Activated CD4-positive, alpha-beta memory T cell treated with anti-CD3 and anti-CD28 coated beads, Interleukin-2, amount 10 ng/mL, durations not matched to agents 7 days and 5 days (primary cell): ENCODE data around the gene LRRC4C. TPM values are rescaled to one million over a fixed set of nuclear protein-coding genes. Genes with fewer than 3 reads are reported as not detected.

ENCODE experiments used
- CTCF ChIA-PET: fragments of 350-600 bp; sonication (Branson Sonifier 250); formaldehyde crosslinking; loops from one replicate; lab custom pipeline; 2021; ENCODE audit warnings: antibody characterized with exemption, inconsistent platforms; lab: Charles Lee
- POLR2A ChIA-PET: fragments of 350-600 bp; sonication (Branson Sonifier 250); formaldehyde crosslinking; loops from one replicate; lab custom pipeline; 2021; ENCODE audit warnings: antibody characterized with exemption; lab: Charles Lee
- DNase-seq: peaks from one replicate; pipeline ENCODE4 v3.0.0-alpha.2; 2020
- H3K27ac Mint-ChIP-seq: one replicate; pipeline ENCODE4 v1.8.0; 2021; ENCODE audit warnings: mild to moderate bottlenecking, mixed read lengths
- H3K27me3 Mint-ChIP-seq: one replicate; pipeline ENCODE4 v1.8.0; 2021; ENCODE audit warnings: mixed read lengths
- H3K36me3 Mint-ChIP-seq: one replicate; pipeline ENCODE4 v1.8.0; 2021; ENCODE audit warnings: low read depth, mixed read lengths
- H3K4me1 Mint-ChIP-seq: one replicate; pipeline ENCODE4 v1.8.0; 2021; ENCODE audit warnings: mixed read lengths
- H3K4me3 Mint-ChIP-seq: one replicate; pipeline ENCODE4 v1.8.0; 2021; ENCODE audit warnings: mild to moderate bottlenecking, mixed read lengths
- H3K9me3 Mint-ChIP-seq: one replicate; pipeline ENCODE4 v1.8.0; 2021; ENCODE audit warnings: mixed read lengths
- total RNA-seq, 2 experiments: library from RNA; stranded (reverse); gene quantifications; one replicate each; pipeline ENCODE4 v1.2.3, GENCODE V29; 2021

Gene LRRC4C
- total RNA-seq, 2 experiments from 2014 or later = not detected

GRCh38 chr11:41346042-41346441 is 113.4 kb downstream of the LRRC4C start:
- POLR2A ChIA-PET = no interaction called here

GRCh38 chr11:41334007-41334933 is 125.2 kb downstream of the LRRC4C start:
- Mint-ChIP-seq H3K4me1 (no peaks in the 10 kb centered on the region), H3K36me3 (no peaks in the 10 kb centered on the region), H3K9me3 (peaks cover 8% of the 10 kb centered on the region), H3K27ac (no peak overlapping the region), H3K4me3 (no peak overlapping the region), H3K27me3 (no peaks in the 10 kb centered on the region)
- CTCF ChIA-PET = no interaction called here
- no peak for DNase-seq
- POLR2A ChIA-PET = no interaction called here

More at GRCh38 chr11:41346042-41346441, 113.4 kb downstream of the LRRC4C start:
- Mint-ChIP-seq H3K9me3 (peaks cover 15% of the 10 kb centered on the region), H3K27me3 (no peaks in the 10 kb centered on the region), H3K36me3 (no peaks in the 10 kb centered on the region), H3K27ac (no peak overlapping the region), H3K4me1 (no peaks in the 10 kb centered on the region), H3K4me3 (no peak overlapping the region)
- CTCF ChIA-PET = no interaction called here
- no peak for DNase-seq

GRCh38 chr11:41333357-41333756 is 126.1 kb downstream of the LRRC4C start:
- POLR2A ChIA-PET = no interaction called here
- Mint-ChIP-seq H3K36me3 (no peaks in the 10 kb centered on the region), H3K9me3 (peaks cover 10% of the 10 kb centered on the region), H3K27ac (no peak overlapping the region), H3K4me3 (no peak overlapping the region), H3K4me1 (no peaks in the 10 kb centered on the region), H3K27me3 (no peaks in the 10 kb centered on the region)
- CTCF ChIA-PET = no interaction called here
- no peak for DNase-seq

GRCh38 chr11:41328324-41328723 is 131.1 kb downstream of the LRRC4C start:
- CTCF ChIA-PET = no interaction called here

GRCh38 chr11:41323446-41323845 is 136.0 kb downstream of the LRRC4C start:
- no peaks in the 10 kb centered on the region for H3K4me1 Mint-ChIP-seq
- no peaks in the 10 kb centered on the region for H3K27me3 Mint-ChIP-seq
- no peaks in the 10 kb centered on the region for H3K36me3 Mint-ChIP-seq
- ChIA-PET CTCF (no interaction called here), POLR2A (no interaction called here)
- DNase-seq = no peak
- H3K9me3 Mint-ChIP-seq = peaks cover 18% of the 10 kb centered on the region
- H3K4me3 Mint-ChIP-seq = no peak overlapping the region
- H3K27ac Mint-ChIP-seq = no peak overlapping the region

More at GRCh38 chr11:41328324-41328723, 131.1 kb downstream of the LRRC4C start:
- Mint-ChIP-seq H3K36me3 (no peaks in the 10 kb centered on the region), H3K27me3 (no peaks in the 10 kb centered on the region), H3K27ac (no peak overlapping the region), H3K9me3 (peaks cover 17% of the 10 kb centered on the region), H3K4me3 (no peak overlapping the region), H3K4me1 (no peaks in the 10 kb centered on the region)
- POLR2A ChIA-PET = no interaction called here
- DNase-seq = no peak

- no peak overlapping the region for H3K4me3 Mint-ChIP-seq
- ChIA-PET CTCF (no interaction called here), POLR2A (no interaction called here)
- peaks cover 8% of the 10 kb centered on the region for H3K9me3 Mint-ChIP-seq
- no peak overlapping the region for H3K27ac Mint-ChIP-seq
- DNase-seq = no peak
- no peaks in the 10 kb centered on the region for H3K36me3 Mint-ChIP-seq
- H3K4me1 Mint-ChIP-seq = no peaks in the 10 kb centered on the region
- no peaks in the 10 kb centered on the region for H3K27me3 Mint-ChIP-seq
Observed at GRCh38 chr11:41320653-41321052, 138.8 kb downstream of the LRRC4C start.

GRCh38 chr11:41320238-41320637 is 139.2 kb downstream of the LRRC4C start:
- Mint-ChIP-seq H3K4me1 (no peaks in the 10 kb centered on the region), H3K36me3 (no peaks in the 10 kb centered on the region), H3K4me3 (no peak overlapping the region), H3K27me3 (no peaks in the 10 kb centered on the region), H3K27ac (no peak overlapping the region), H3K9me3 (peaks cover 6% of the 10 kb centered on the region)
- POLR2A ChIA-PET = no interaction called here
- CTCF ChIA-PET = no interaction called here
- no peak for DNase-seq

- Mint-ChIP-seq H3K4me3 (no peak overlapping the region), H3K36me3 (no peaks in the 10 kb centered on the region)
- POLR2A ChIA-PET = no interaction called here
Observed at GRCh38 chr11:41319434-41319833, 140.0 kb downstream of the LRRC4C start.

GRCh38 chr11:41316751-41317150 is 142.7 kb downstream of the LRRC4C start:
- H3K4me3 Mint-ChIP-seq = no peak overlapping the region
- DNase-seq = no peak
- H3K4me1 Mint-ChIP-seq = no peaks in the 10 kb centered on the region
- ChIA-PET CTCF (no interaction called here), POLR2A (no interaction called here)
- H3K27ac Mint-ChIP-seq = no peak overlapping the region
- peaks cover 7% of the 10 kb centered on the region for H3K9me3 Mint-ChIP-seq
- no peaks in the 10 kb centered on the region for H3K27me3 Mint-ChIP-seq
- H3K36me3 Mint-ChIP-seq = no peaks in the 10 kb centered on the region

More at GRCh38 chr11:41319434-41319833, 140.0 kb downstream of the LRRC4C start:
- Mint-ChIP-seq H3K4me1 (no peaks in the 10 kb centered on the region), H3K9me3 (peaks cover 7% of the 10 kb centered on the region), H3K27me3 (no peaks in the 10 kb centered on the region), H3K27ac (no peak overlapping the region)
- DNase-seq = no peak
- CTCF ChIA-PET = no interaction called here

GRCh38 chr11:41313226-41313625 is 146.2 kb downstream of the LRRC4C start:
- H3K9me3 Mint-ChIP-seq = peaks cover 3% of the 10 kb centered on the region
- H3K4me3 Mint-ChIP-seq = no peak overlapping the region
- POLR2A ChIA-PET = no interaction called here
- H3K27me3 Mint-ChIP-seq = no peaks in the 10 kb centered on the region
- H3K4me1 Mint-ChIP-seq = no peaks in the 10 kb centered on the region
- no peak overlapping the region for H3K27ac Mint-ChIP-seq
- DNase-seq = no peak
- H3K36me3 Mint-ChIP-seq = no peaks in the 10 kb centered on the region
- CTCF ChIA-PET = no interaction called here

GRCh38 chr11:41309716-41310115 is 149.7 kb downstream of the LRRC4C start:
- Mint-ChIP-seq H3K9me3 (peaks cover 4% of the 10 kb centered on the region), H3K4me1 (no peaks in the 10 kb centered on the region), H3K36me3 (no peaks in the 10 kb centered on the region), H3K27me3 (no peaks in the 10 kb centered on the region), H3K4me3 (no peak overlapping the region), H3K27ac (no peak overlapping the region)
- CTCF ChIA-PET = no interaction called here
- POLR2A ChIA-PET = no interaction called here
- DNase-seq = no peak

- CTCF ChIA-PET = no interaction called here
- H3K4me3 Mint-ChIP-seq = no peak overlapping the region
- POLR2A ChIA-PET = no interaction called here
- no peak for DNase-seq
- peaks cover 4% of the 10 kb centered on the region for H3K9me3 Mint-ChIP-seq
- H3K27ac Mint-ChIP-seq = no peak overlapping the region
- no peaks in the 10 kb centered on the region for H3K27me3 Mint-ChIP-seq
- no peaks in the 10 kb centered on the region for H3K36me3 Mint-ChIP-seq
- no peaks in the 10 kb centered on the region for H3K4me1 Mint-ChIP-seq
Observed at GRCh38 chr11:41309111-41309522, 150.3 kb downstream of the LRRC4C start.

- CTCF ChIA-PET = no interaction called here
- Mint-ChIP-seq H3K9me3 (peaks cover 3% of the 10 kb centered on the region), H3K4me3 (no peak overlapping the region), H3K4me1 (no peaks in the 10 kb centered on the region), H3K27me3 (no peaks in the 10 kb centered on the region), H3K27ac (no peak overlapping the region), H3K36me3 (no peaks in the 10 kb centered on the region)
- POLR2A ChIA-PET = no interaction called here
- DNase-seq = no peak
Observed at GRCh38 chr11:41308286-41308685, 151.2 kb downstream of the LRRC4C start.
